ENCODE data around the gene RFX7.

DNA sequence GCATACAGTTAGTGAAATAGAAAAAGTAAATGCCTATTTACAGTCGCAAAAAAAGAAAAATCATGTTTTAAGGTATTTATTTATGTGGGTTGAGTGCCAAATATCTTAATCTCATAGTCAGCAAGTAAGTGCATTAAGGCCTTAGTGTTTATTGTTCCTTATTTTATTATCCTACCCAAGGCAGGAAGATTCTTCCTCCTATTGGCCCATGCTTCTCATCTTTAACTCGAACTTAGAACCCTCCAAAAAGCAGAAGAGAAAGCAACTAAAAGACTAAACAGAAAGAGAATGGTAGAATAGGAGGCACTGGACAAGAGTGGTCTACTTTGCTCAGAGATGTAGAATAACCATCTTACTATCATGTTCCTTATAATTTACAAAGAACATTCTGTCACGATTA is 7.5 kb downstream of the RFX7 start:
- TF ChIP-seq POLR2AphosphoS5 (IDR thresholded peaks at IDR 0.05; ENCODE audit: borderline replicate concordance, low read depth, low read length) = no peak
- no peak for TF ChIP-seq EZH2 (IDR thresholded peaks at IDR 0.05)

Measured in SK-N-MC (cell line).